Hepatocyte (in vitro differentiated cells): ENCODE measurements around the gene RAD9A. TPM values are rescaled to one million over a fixed set of nuclear protein-coding genes. Genes with fewer than 3 reads are reported as not detected.

ENCODE experiments used
- DNase-seq: peaks from one replicate; pipeline ENCODE4 v3.0.0-alpha.2; 2016; ENCODE audit warnings: low spot score
- H2AFZ ChIP-seq: fragments of 200-600 bp; sonication (generic); 2 replicates; pipeline ENCODE4 v1.6.0; 2016; ENCODE audit warnings: antibody characterized with exemption, mild to moderate bottlenecking
- H3K27ac ChIP-seq: fragments of 200-600 bp; sonication (generic); 2 replicates; pipeline ENCODE4 v1.5.1; 2016; ENCODE audit warnings: mild to moderate bottlenecking
- H3K27me3 ChIP-seq: fragments of 200-600 bp; sonication (generic); 2 replicates; pipeline ENCODE4 v1.6.1; 2016
- H3K36me3 ChIP-seq: fragments of 200-600 bp; sonication (generic); replicated peaks from 2 replicates; pipeline ENCODE4 v1.5.1; 2016; ENCODE audit warnings: low read depth; ENCODE audit not compliant: insufficient read depth
- H3K4me1 ChIP-seq: fragments of 200-600 bp; sonication (generic); 2 replicates; pipeline ENCODE4 v1.5.1; 2016; ENCODE audit warnings: mild to moderate bottlenecking, moderate library complexity; ENCODE audit not compliant: insufficient read depth
- H3K4me2 ChIP-seq: fragments of 200-600 bp; sonication (generic); 2 replicates; pipeline ENCODE4 v1.6.0; 2016
- H3K4me3 ChIP-seq: fragments of 200-600 bp; sonication (generic); 2 replicates; pipeline ENCODE4 v1.5.1; 2016; ENCODE audit warnings: mild to moderate bottlenecking
- H3K79me2 ChIP-seq: fragments of 200-600 bp; sonication (generic); 2 replicates; pipeline ENCODE4 v1.6.0; 2017; ENCODE audit warnings: mild to moderate bottlenecking
- H3K9me2 ChIP-seq: fragments of 200-600 bp; sonication (generic); replicated peaks from 2 replicates; pipeline ENCODE4 v1.6.0; 2017; ENCODE audit warnings: mild to moderate bottlenecking; ENCODE audit not compliant: insufficient read depth
- H3K9me3 ChIP-seq: fragments of 200-600 bp; sonication (generic); 2 replicates; pipeline ENCODE4 v1.5.1; 2016; ENCODE audit warnings: low read depth, mild to moderate bottlenecking
- H4K20me1 ChIP-seq: fragments of 200-600 bp; sonication (generic); 2 replicates; pipeline ENCODE4 v1.6.0; 2016; ENCODE audit warnings: mild to moderate bottlenecking; ENCODE audit not compliant: insufficient read depth, poor library complexity, severe bottlenecking
- CTCF ChIP-seq: fragments of 200-600 bp; sonication (generic); IDR thresholded peaks from 2 replicates; pipeline ENCODE4 v1.5.1; 2016; ENCODE audit warnings: antibody characterized with exemption, mild to moderate bottlenecking; ENCODE audit not compliant: poor library complexity
- EZH2 ChIP-seq: fragments of 200-600 bp; sonication (generic); IDR thresholded peaks from 2 replicates; pipeline ENCODE4 v1.6.1; 2016; ENCODE audit warnings: antibody characterized with exemption, mild to moderate bottlenecking, borderline replicate concordance
- EZH2phosphoT487 ChIP-seq: fragments of 200-600 bp; sonication (generic); IDR thresholded peaks from one replicate; pipeline ENCODE4 v1.6.1; 2018; ENCODE audit warnings: antibody characterized with exemption, mild to moderate bottlenecking, low read depth, moderate library complexity; ENCODE audit not compliant: unreplicated experiment, severe bottlenecking
- WGBS: methylation state at CpG from one replicate; pipeline ENCODE4 v1.1.6; 2016; ENCODE audit warnings: low lambda C conversion rate; ENCODE audit errors: missing lambda C conversion rate; 5-methylcytosine and 5-hydroxymethylcytosine counted together
- polyA plus RNA-seq: library from polyadenylated mRNA; unstranded; fragments of >200 nt; fragmentation: Nextera tagmentation; extraction: Ambion mirVana; gene quantifications from 2 replicates; pipeline ENCODE4 v1.2.1, GENCODE V29; 2016
- total RNA-seq: library from RNA; depleted of rRNA; stranded (reverse); fragments of >200 nt; gene quantifications from 2 replicates; pipeline ENCODE4 v1.2.3, GENCODE V29; 2014

RAD9A gene
- total and polyA plus RNA-seq, 2 experiments from 2014 or later = 20.2 to 24.0 TPM

- DNase-seq = no peak
- no peak overlapping the region for H3K4me3 ChIP-seq
- no peaks in the 10 kb centered on the region for H3K36me3 ChIP-seq
- H3K9me3 ChIP-seq = no peaks in the 10 kb centered on the region
- H3K4me1 ChIP-seq = peaks cover 15% of the 10 kb centered on the region
- no peak overlapping the region for H3K27ac ChIP-seq
- H3K4me2 ChIP-seq = no peak overlapping the region
- TF ChIP-seq EZH2phosphoT487 = no peak
- TF ChIP-seq EZH2 = no peak
- TF ChIP-seq CTCF = no peak
- 81% methylated on average over 12 of the region's 13 CpGs for WGBS
- H2AFZ ChIP-seq = no peak overlapping the region
- H3K27me3 ChIP-seq = no peaks in the 10 kb centered on the region
- H3K79me2 ChIP-seq = peaks cover 17% of the 10 kb centered on the region
- no peaks in the 10 kb centered on the region for H3K9me2 ChIP-seq
- peaks cover 9% of the 10 kb centered on the region for H4K20me1 ChIP-seq
These were observed 12.9 kb downstream of the RAD9A start for GRCh38 chr11:67404515-67405195.

GRCh38 chr11:67405196-67405567 lies 13.4 kb downstream of the RAD9A start:
- Histone ChIP-seq H3K4me3 (no peak overlapping the region), H3K27me3 (no peaks in the 10 kb centered on the region), H3K79me2 (peaks cover 12% of the 10 kb centered on the region), H3K27ac (no peak overlapping the region), H3K9me3 (no peaks in the 10 kb centered on the region), H3K9me2 (no peaks in the 10 kb centered on the region), H4K20me1 (peaks cover 7% of the 10 kb centered on the region), H3K4me1 (peaks cover 12% of the 10 kb centered on the region), H3K36me3 (no peaks in the 10 kb centered on the region), H2AFZ (no peak overlapping the region), H3K4me2 (no peak overlapping the region)
- TF ChIP-seq EZH2 (no peak), CTCF (no peak), EZH2phosphoT487 (no peak)
- WGBS = 98% methylated on average over 6 of the region's 6 CpGs
- DNase-seq = no peak

DNA sequence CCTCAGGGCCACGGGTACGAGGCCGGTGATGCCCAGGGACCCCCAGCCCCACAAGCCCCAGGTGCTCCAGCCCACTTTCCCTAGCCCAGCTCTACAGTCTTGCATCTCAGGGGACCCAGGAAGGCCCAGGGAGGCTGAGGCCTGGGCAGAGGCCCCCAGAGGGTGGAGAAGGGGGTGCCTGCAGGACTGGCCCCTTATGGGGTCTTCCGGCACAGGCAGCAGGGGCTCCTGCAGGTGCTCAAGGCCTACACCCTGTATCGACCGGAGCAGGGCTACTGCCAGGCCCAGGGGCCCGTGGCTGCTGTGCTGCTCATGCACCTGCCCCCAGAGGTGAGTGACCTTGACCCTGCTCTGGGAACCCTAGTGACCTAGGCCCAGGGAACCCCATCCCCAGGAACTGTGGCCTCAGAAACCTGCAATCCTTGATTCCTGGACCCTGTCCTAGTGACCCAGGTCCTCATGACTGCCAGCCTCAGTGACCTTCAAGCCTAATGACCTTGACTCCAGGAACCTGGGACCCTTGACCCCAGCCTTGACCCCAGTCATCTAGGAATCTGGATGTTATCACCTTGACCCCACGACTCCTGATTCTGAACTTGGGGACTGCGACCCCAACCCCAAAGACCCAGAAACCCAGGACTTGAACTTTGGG lies 14.0 kb downstream of the RAD9A start:
- Histone ChIP-seq H3K4me2 (no peak overlapping the region), H3K79me2 (peaks cover 6% of the 10 kb centered on the region), H3K27ac (no peak overlapping the region), H3K9me3 (no peaks in the 10 kb centered on the region), H4K20me1 (peaks cover 1% of the 10 kb centered on the region), H2AFZ (no peak overlapping the region), H3K36me3 (no peaks in the 10 kb centered on the region), H3K9me2 (no peaks in the 10 kb centered on the region), H3K4me1 (peaks cover 6% of the 10 kb centered on the region), H3K4me3 (no peak overlapping the region), H3K27me3 (no peaks in the 10 kb centered on the region)
- no peak for DNase-seq
- 87% methylated on average over 9 of the region's 9 CpGs for WGBS
- TF ChIP-seq EZH2 = no peak
- TF ChIP-seq EZH2phosphoT487 = no peak
- TF ChIP-seq CTCF = no peak
